Tibial nerve (tissue), 4 donors: Measurements from ENCODE around the gene CREM. TPM values are rescaled to one million over a fixed set of nuclear protein-coding genes. Genes with fewer than 3 reads are reported as not detected.

ENCODE experiments used
- DNase-seq, 2 donors: peaks; one replicate each; pipeline ENCODE4 v3.0.0-alpha.2; 2019; ENCODE audit warnings: low spot score in 2 of 2
- H3K27ac ChIP-seq, 4 donors: fragments of 200-600 bp; sonication (generic) in 3 of 4; one replicate each; pipeline ENCODE4 v1.5.1; 2017 to 2019; ENCODE audit warnings: mild to moderate bottlenecking in 1 of 4
- H3K27me3 ChIP-seq, 2 donors: fragments of 200-600 bp; sonication (generic) in 1 of 2; one replicate each; pipeline versions ENCODE4 v1.5.1 to v1.6.0; 2017 to 2019
- H3K36me3 ChIP-seq, 3 donors: fragments of 200-600 bp; sonication (generic); one replicate each; pipeline ENCODE4 v1.5.1; 2018 to 2019
- H3K4me1 ChIP-seq, 4 donors: fragments of 200-600 bp; sonication (generic) in 3 of 4; one replicate each; pipeline ENCODE4 v1.5.1; 2017 to 2019
- H3K4me3 ChIP-seq, 4 donors: fragments of 200-600 bp; sonication (generic) in 3 of 4; one replicate each; pipeline ENCODE4 v1.5.1; 2017 to 2019; ENCODE audit warnings: mild to moderate bottlenecking in 1 of 4, moderate library complexity in 1 of 4
- H3K9me3 ChIP-seq, 4 donors: fragments of 200-600 bp; sonication (generic) in 3 of 4; one replicate each; pipeline ENCODE4 v1.5.1; 2017 to 2019
- EP300 ChIP-seq, 2 donors: sonication (generic); formaldehyde crosslinking; IDR thresholded peaks; one replicate each; pipeline ENCODE4 v1.6.1; 2017; ENCODE audit warnings: antibody characterized with exemption in 2 of 2, mild to moderate bottlenecking in 1 of 2
- POLR2A ChIP-seq, 2 donors: fragments of 450-650 bp; IDR thresholded peaks; one replicate each; pipeline ENCODE4 v1.6.1; 2017; ENCODE audit warnings: antibody characterized with exemption in 2 of 2, mild to moderate bottlenecking in 2 of 2, moderate library complexity in 2 of 2
- WGBS, 2 donors: methylation state at CpG; one replicate each; pipeline ENCODE4 v1.1.5; 2018; 5-methylcytosine and 5-hydroxymethylcytosine counted together
- total RNA-seq, 4 donors: library from RNA; depleted of rRNA; stranded (reverse); fragments of >200 nt; gene quantifications; one replicate each; pipeline ENCODE4 v1.1.0, GENCODE V29; 2016
- TF ChIP-seq, protein P1 (sequence below), 5 experiments: fragments of 200-600 bp in 3 of 5; fragments of 450-650 bp in 2 of 5; sonication (generic) in 3 of 5; IDR thresholded peaks; one replicate each; pipeline ENCODE4 v1.5.1; 2016 to 2019; ENCODE audit warnings: antibody characterized with exemption in 5 of 5, mild to moderate bottlenecking in 3 of 5, moderate library complexity in 2 of 5

Gene CREM
- total RNA-seq, 4 donors from 2014 or later = 27.3 to 41.7 (median 36.1) TPM

DNA sequence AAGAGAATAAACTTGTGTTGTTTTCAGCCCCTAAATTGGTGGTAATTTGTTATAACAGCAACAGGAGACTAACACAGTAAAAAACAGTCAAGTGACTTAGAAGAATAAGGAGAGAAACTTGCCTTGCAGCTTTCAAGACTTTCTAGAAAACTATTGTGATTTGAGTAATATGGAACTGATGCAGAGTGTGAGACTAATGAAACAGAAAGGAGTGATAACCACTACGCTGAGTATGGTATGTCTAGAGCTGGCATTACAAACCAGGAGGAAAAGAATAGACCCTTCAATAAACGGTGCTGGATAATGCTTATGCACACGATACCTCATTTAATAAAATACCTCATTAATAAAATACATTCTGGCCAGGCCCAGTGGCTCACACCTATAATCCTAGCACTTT, 99.9 kb downstream of the CREM start:
- H3K27me3 ChIP-seq = no peaks in the 10 kb centered on the region
- no peak overlapping the region for H3K4me3 ChIP-seq
- no peaks in the 10 kb centered on the region for H3K36me3 ChIP-seq
- 87 to 89% methylated on average over 3 of the region's 3 CpGs for WGBS, 2 donors
- H3K4me1 ChIP-seq = no peaks in the 10 kb centered on the region
- no peak for DNase-seq
- no peak overlapping the region for H3K27ac ChIP-seq
- no peaks in the 10 kb centered on the region for H3K9me3 ChIP-seq
- TF ChIP-seq POLR2A (IDR thresholded peaks at IDR 0.05) (no peak), EP300 (IDR thresholded peaks at IDR 0.05) (no peak)
- TF ChIP-seq, protein P1, sequence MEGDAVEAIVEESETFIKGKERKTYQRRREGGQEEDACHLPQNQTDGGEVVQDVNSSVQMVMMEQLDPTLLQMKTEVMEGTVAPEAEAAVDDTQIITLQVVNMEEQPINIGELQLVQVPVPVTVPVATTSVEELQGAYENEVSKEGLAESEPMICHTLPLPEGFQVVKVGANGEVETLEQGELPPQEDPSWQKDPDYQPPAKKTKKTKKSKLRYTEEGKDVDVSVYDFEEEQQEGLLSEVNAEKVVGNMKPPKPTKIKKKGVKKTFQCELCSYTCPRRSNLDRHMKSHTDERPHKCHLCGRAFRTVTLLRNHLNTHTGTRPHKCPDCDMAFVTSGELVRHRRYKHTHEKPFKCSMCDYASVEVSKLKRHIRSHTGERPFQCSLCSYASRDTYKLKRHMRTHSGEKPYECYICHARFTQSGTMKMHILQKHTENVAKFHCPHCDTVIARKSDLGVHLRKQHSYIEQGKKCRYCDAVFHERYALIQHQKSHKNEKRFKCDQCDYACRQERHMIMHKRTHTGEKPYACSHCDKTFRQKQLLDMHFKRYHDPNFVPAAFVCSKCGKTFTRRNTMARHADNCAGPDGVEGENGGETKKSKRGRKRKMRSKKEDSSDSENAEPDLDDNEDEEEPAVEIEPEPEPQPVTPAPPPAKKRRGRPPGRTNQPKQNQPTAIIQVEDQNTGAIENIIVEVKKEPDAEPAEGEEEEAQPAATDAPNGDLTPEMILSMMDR (IDR thresholded peaks at IDR 0.05) = no peak

DNA sequence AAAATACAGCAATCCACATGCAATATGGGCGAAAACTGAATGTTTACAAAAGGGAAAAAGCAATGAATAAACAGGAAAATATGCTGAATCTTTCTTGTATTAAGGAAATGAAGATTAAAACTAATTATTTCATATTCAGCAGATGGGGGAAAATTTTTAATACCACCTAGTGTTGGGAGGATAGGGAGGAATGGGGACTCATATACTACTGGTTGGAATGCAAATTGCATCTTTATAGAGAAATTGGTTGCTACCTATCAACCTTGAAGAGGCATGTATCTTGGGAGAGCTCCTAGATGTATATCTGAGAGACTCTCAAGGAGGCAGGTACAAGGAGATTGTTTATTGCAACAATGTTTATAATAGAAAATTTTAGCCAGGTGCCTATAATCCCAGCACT, 101.4 kb downstream of the CREM start:
- TF ChIP-seq, protein P1 (IDR thresholded peaks at IDR 0.05) = no peak
- no peak for TF ChIP-seq EP300 (IDR thresholded peaks at IDR 0.05)
- TF ChIP-seq POLR2A (IDR thresholded peaks at IDR 0.05) = no peak
- Histone ChIP-seq H3K27me3 (no peaks in the 10 kb centered on the region), H3K27ac (no peak overlapping the region), H3K4me1 (no peaks in the 10 kb centered on the region), H3K36me3 (no peaks in the 10 kb centered on the region), H3K4me3 (no peak overlapping the region), H3K9me3 (no peaks in the 10 kb centered on the region)
- 91% methylated on average over 1 of the region's 1 CpG for whole genome bisulfite sequencing, 2 donors
- no peak for DNase-seq

DNA sequence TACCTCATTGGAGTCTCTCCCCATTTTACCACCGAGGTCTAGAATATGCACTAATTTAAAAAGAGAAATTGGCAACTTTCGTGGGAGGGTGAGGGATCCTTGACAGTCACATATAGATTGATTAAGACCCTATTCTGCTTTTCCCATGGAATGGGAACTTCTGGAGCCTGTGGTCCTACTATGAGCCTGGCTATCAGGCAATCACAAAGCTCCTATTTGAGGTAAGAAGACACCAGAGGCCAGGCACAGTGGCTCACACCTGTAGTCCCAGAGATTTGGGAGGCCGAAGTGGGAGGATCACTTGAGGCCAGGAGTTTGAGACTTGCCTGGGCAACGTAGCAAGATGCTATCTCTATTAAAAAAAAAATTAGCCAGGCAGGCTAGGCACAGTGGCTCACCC, 105.0 kb downstream of the CREM start:
- no peak overlapping the region for H3K4me3 ChIP-seq
- H3K27ac ChIP-seq = no peak overlapping the region
- H3K4me1 ChIP-seq = no peaks in the 10 kb centered on the region
- H3K9me3 ChIP-seq = no peaks in the 10 kb centered on the region
- H3K27me3 ChIP-seq = no peaks in the 10 kb centered on the region
- TF ChIP-seq, protein P1 (IDR thresholded peaks at IDR 0.05) = no peak
- no peak for TF ChIP-seq POLR2A (IDR thresholded peaks at IDR 0.05)
- no peak for TF ChIP-seq EP300 (IDR thresholded peaks at IDR 0.05)
- H3K36me3 ChIP-seq = no peaks in the 10 kb centered on the region
- 87 to 96% methylated on average over 4 of the region's 4 CpGs for WGBS, 2 donors
- DNase-seq = no peak

DNA sequence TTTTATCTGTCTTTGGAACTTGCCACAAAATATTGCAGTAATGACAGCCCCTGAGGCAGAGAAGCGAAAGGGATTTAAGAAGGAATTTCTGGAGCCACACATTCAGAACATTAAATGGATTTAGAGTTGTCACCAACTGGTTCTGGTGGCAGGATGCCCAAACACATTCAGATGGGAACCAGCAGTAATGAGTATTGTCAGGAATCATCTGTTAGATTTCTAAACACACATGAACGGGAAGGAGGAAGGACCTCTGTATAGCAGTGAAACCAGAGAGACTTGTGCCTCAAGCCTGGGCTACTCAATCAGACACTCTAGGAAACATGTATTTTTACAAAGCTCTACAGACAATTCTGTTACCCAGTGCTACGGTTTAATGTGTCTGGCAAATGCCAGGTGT, 105.9 kb downstream of the CREM start:
- DNase-seq = no peak
- Histone ChIP-seq H3K4me1 (no peaks in the 10 kb centered on the region), H3K9me3 (no peaks in the 10 kb centered on the region), H3K27ac (no peak overlapping the region), H3K36me3 (no peaks in the 10 kb centered on the region), H3K27me3 (no peaks in the 10 kb centered on the region), H3K4me3 (no peak overlapping the region)
- 65 to 75% methylated on average over 3 of the region's 3 CpGs for WGBS, 2 donors
- no peak for TF ChIP-seq EP300 (IDR thresholded peaks at IDR 0.05)
- TF ChIP-seq, protein P1 (IDR thresholded peaks at IDR 0.05) = no peak
- no peak for TF ChIP-seq POLR2A (IDR thresholded peaks at IDR 0.05)

DNA sequence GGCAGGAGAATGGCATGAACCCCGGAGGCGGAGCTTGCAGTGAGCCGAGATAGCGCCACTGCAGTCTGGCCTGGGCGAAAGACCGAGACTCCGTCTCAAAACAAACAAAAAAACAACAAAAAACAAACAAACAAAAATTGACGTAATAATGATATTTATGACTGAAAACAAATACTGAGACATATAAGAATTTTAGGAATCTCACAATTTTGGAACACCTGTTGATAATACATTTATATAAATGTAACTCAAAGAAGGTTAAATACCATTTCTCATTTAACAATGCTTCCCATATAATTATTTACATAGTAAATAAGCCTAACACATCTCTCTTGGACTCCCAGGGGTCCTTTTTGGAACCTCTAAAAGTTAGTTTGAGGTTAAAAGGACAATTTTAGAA, 107.4 kb downstream of the CREM start:
- Histone ChIP-seq H3K4me3 (no peak overlapping the region), H3K9me3 (no peaks in the 10 kb centered on the region), H3K4me1 (no peaks in the 10 kb centered on the region), H3K27ac (no peak overlapping the region), H3K27me3 (no peaks in the 10 kb centered on the region), H3K36me3 (no peaks in the 10 kb centered on the region)
- no peak for DNase-seq
- 92 to 94% methylated on average over 8 of the region's 8 CpGs for WGBS, 2 donors
- no peak for TF ChIP-seq POLR2A (IDR thresholded peaks at IDR 0.05)
- no peak for TF ChIP-seq EP300 (IDR thresholded peaks at IDR 0.05)
- TF ChIP-seq, protein P1 (IDR thresholded peaks at IDR 0.05) = no peak
